Thymus (tissue), 11 donors: ENCODE data around the gene ACER1. TPM values are rescaled to one million over a fixed set of nuclear protein-coding genes. Genes with fewer than 3 reads are reported as not detected.
"Not testable (repeated sequence)": the region's sequence is repeated elsewhere in the genome, so short reads cannot be mapped to it uniquely, and the experiment has no call there.

Experiments
- DNase-seq, 9 donors: peaks; one replicate each; pipeline ENCODE4 v3.0.0-alpha.2; 2013; ENCODE audit warnings: low spot score in 9 of 9, low read depth in 6 of 9, missing footprints in 1 of 9
- H3K27ac ChIP-seq, 2 donors: one replicate each; pipeline ENCODE4 v1.5.1; 2013; ENCODE audit warnings: control low read depth in 1 of 2, low read depth in 1 of 2, low read length in 1 of 2, mild to moderate bottlenecking in 1 of 2, moderate library complexity in 1 of 2
- H3K27me3 ChIP-seq, 2 donors: one replicate each; pipeline ENCODE4 v1.5.1; 2013; ENCODE audit warnings: low read length in 1 of 2; ENCODE audit not compliant: control insufficient read depth in 2 of 2, insufficient read depth in 1 of 2
- H3K36me3 ChIP-seq, 2 donors: one replicate each; pipeline ENCODE4 v1.5.1; 2013; ENCODE audit warnings: low read length in 1 of 2, mild to moderate bottlenecking in 1 of 2, moderate library complexity in 1 of 2; ENCODE audit not compliant: control insufficient read depth in 2 of 2, insufficient read depth in 2 of 2
- H3K4me1 ChIP-seq, 2 donors: one replicate each; pipeline ENCODE4 v1.5.1; 2013; ENCODE audit warnings: low read length in 2 of 2; ENCODE audit not compliant: control insufficient read depth in 2 of 2, insufficient read depth in 2 of 2
- H3K4me3 ChIP-seq, 2 donors: one replicate each; pipeline ENCODE4 v1.5.1; 2013; ENCODE audit warnings: low read length in 2 of 2, control low read depth in 1 of 2, mild to moderate bottlenecking in 1 of 2
- H3K9me3 ChIP-seq, 2 donors: one replicate each; pipeline ENCODE4 v1.5.1; 2013; ENCODE audit warnings: low read length in 1 of 2, mild to moderate bottlenecking in 1 of 2; ENCODE audit not compliant: control insufficient read depth in 2 of 2, insufficient read depth in 1 of 2
- WGBS: extraction: QIAGEN DNeasy Blood & Tissue Kit; methylation state at CpG from one replicate; pipeline ENCODE4 v1.1.7; 2013; 5-methylcytosine and 5-hydroxymethylcytosine counted together
- polyA plus RNA-seq: library from polyadenylated mRNA; stranded (reverse); fragments of 200-250 nt; gene quantifications from one replicate; pipeline ENCODE4 v1.2.3, GENCODE V29; 2013
- total RNA-seq: library from RNA; stranded (reverse); fragments of 120-200 nt; gene quantifications from one replicate; pipeline ENCODE4 v1.2.4, GENCODE V29; 2013
- donor health status: healthy.

ACER1 gene
- total and polyA plus RNA-seq, 2 donors, result 0.14 to 2.8 TPM

DNA sequence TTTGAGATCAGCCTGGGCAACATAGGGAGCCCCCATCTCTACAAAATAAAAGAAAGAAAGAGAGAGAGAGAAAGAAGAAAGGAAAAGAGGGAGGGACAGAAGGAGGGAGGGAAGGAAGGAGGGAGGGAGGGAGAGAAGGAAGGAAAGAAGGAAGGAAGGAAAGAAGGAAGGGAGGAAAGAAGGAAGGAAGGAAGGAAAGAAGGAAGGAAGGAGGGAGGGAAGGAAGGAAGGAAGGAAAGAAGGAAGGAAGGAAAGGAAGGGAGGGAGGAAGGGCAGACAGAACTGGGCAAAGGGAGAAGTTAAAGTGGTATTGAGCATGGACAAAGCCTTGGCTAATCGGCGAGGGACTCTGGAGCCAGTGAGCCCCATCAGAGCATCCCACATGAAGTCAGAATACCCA, 15.9 kb upstream of the ACER1 start:
- not testable (repeated sequence) for H3K27me3 ChIP-seq, H3K4me3 ChIP-seq, DNase-seq, H3K27ac ChIP-seq, H3K9me3 ChIP-seq, H3K4me1 ChIP-seq, H3K36me3 ChIP-seq
- 95% methylated on average over 2 of the region's 2 CpGs for WGBS

GRCh38 chr19:6343462-6343861, 10.1 kb upstream of the ACER1 start:
- Histone ChIP-seq H3K4me1 (no peaks in the 10 kb centered on the region), H3K4me3 (no peak overlapping the region), H3K9me3 (peaks cover 0 to 1% of the 10 kb centered on the region in 2 donors), H3K36me3 (peaks cover 2 to 3% of the 10 kb centered on the region in 2 donors), H3K27ac (no peak overlapping the region), H3K27me3 (no peaks in the 10 kb centered on the region)
- 97% methylated on average over 1 of the region's 1 CpG for WGBS
- no peak for DNase-seq

DNA sequence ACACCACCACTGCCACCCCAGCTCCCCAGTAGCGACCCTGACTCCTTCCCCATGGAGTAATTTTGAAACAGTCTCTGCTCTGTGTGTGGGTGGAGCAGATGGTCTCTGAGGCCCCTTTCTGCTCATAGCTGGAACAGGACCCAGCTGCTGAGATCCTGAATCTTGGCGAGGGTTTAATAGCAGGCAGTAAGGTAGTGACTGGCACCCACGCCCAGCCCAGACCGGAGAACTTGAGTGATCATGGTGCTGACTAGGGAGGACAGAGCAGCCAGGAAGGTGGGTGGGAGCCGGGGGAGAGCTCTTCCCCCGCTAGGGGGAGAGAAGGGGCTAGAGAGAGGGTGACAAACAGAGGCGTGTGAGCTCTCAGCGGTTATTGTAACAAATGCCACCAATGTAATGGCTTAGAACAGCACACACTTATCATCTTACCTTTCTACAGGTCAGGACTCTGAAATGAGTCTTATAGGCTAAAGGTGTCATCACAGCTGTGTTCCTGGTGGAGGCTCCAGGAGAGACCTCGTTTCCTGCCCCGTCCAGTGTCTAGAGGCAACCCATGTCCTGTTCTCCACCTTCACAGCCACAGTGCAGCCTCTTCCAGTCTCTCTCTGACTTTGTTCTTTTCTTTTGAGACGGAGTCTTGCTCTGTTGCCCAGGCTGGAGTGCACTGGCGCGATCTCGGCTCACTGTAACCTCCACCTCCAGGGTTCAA, 7.2 kb upstream of the ACER1 start:
- no peak overlapping the region for H3K27ac ChIP-seq
- no peaks in the 10 kb centered on the region for H3K4me1 ChIP-seq
- no peak overlapping the region for H3K4me3 ChIP-seq
- H3K36me3 ChIP-seq, result peaks cover 0 to 3% of the 10 kb centered on the region in 2 donors
- H3K27me3 ChIP-seq, result no peaks in the 10 kb centered on the region
- WGBS, result 82% methylated on average over 14 of the region's 14 CpGs
- H3K9me3 ChIP-seq, result peaks cover 0 to 1% of the 10 kb centered on the region in 2 donors
- DNase-seq, result peak in 1 of 9 donors; percentile 6

DNA sequence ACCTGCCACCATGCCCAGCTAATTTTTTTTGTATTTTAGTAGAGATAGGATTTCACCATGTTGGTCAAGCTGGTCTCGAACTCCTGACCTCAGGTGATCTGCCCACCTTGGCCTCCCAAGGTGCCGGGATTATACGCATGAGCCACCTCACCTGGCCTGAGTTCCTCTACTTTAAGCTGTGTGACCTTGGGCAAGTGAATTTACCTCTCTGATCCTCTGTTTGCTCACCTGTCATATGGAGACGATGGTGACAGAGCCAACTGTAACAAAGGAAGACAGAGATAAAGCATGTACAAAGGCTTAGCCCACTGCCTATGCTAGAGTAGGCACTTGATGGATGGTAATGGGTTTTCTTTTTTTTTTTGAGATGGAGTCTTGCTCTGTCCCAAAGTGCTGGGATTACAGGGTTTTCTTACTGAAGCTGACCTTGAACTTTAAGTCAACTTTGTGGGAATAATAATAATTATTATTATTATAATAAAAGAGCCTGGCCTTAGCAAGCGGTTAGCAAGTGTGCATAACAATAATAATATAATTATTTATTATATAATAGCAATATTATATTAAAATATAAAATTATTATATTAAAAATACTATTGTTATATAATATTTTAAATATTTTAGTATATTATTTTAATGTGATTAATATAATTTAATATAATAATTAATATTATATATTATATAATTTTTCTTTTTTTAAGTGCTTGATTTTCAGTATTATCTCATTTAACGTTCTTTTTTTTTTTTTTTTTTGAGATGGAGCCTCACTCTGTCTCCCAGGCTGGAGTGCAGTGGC, 1.3 kb upstream of the ACER1 start:
- no peaks in the 10 kb centered on the region for H3K27me3 ChIP-seq
- H3K4me1 ChIP-seq, result no peaks in the 10 kb centered on the region
- no peaks in the 10 kb centered on the region for H3K9me3 ChIP-seq
- no peak overlapping the region for H3K4me3 ChIP-seq
- WGBS, result 95% methylated on average over 6 of the region's 6 CpGs
- H3K36me3 ChIP-seq, result no peaks in the 10 kb centered on the region
- DNase-seq, result no peak
- no peak overlapping the region for H3K27ac ChIP-seq

GRCh38 chr19:6326815-6327214, 6.6 kb downstream of the ACER1 start:
- H3K4me1 ChIP-seq, result no peaks in the 10 kb centered on the region
- 94% methylated on average over 5 of the region's 5 CpGs for WGBS
- no peaks in the 10 kb centered on the region for H3K36me3 ChIP-seq
- H3K4me3 ChIP-seq, result no peak overlapping the region
- no peak overlapping the region for H3K27ac ChIP-seq
- no peaks in the 10 kb centered on the region for H3K9me3 ChIP-seq
- H3K27me3 ChIP-seq, result no peaks in the 10 kb centered on the region
- DNase-seq, result no peak

DNA sequence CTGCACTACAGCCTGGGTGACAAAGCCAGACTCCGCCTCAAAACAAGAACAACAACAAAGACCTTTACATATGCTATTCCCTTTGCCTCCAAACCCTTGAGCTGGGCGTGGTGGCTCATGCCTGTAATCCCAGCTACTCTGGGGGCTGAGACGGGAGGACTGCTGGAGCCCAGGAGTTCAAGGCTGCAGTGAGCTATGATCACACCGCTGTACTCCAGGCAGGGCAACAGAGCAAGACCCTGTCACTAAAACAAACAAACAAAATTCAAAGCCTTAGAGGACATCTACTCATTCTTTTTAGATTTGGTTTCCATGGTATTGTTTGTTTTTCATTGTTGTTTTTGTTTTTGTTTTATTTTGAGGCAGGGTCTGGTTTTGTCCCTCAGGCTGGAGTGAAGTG, 7.8 kb downstream of the ACER1 start:
- Histone ChIP-seq H3K36me3 (no peaks in the 10 kb centered on the region), H3K27ac (no peak overlapping the region), H3K27me3 (no peaks in the 10 kb centered on the region), H3K9me3 (no peaks in the 10 kb centered on the region), H3K4me3 (no peak overlapping the region), H3K4me1 (no peaks in the 10 kb centered on the region)
- 93% methylated on average over 4 of the region's 4 CpGs for WGBS
- no peak for DNase-seq

- Histone ChIP-seq H3K9me3 (no peaks in the 10 kb centered on the region), H3K27ac (no peak overlapping the region), H3K36me3 (no peaks in the 10 kb centered on the region), H3K27me3 (no peaks in the 10 kb centered on the region), H3K4me1 (no peaks in the 10 kb centered on the region), H3K4me3 (no peak overlapping the region)
- 81% methylated on average over 4 of the region's 4 CpGs for WGBS
- no peak for DNase-seq
Measured at GRCh38 chr19:6324757-6325156, 8.7 kb downstream of the ACER1 start.

GRCh38 chr19:6322284-6322683, 11.1 kb downstream of the ACER1 start:
- DNase-seq, result no peak
- H3K36me3 ChIP-seq, result no peaks in the 10 kb centered on the region
- H3K9me3 ChIP-seq, result no peaks in the 10 kb centered on the region
- no peaks in the 10 kb centered on the region for H3K4me1 ChIP-seq
- H3K27me3 ChIP-seq, result no peaks in the 10 kb centered on the region
- 74% methylated on average over 3 of the region's 3 CpGs for WGBS
- H3K27ac ChIP-seq, result no peak overlapping the region
- H3K4me3 ChIP-seq, result no peak overlapping the region

DNA sequence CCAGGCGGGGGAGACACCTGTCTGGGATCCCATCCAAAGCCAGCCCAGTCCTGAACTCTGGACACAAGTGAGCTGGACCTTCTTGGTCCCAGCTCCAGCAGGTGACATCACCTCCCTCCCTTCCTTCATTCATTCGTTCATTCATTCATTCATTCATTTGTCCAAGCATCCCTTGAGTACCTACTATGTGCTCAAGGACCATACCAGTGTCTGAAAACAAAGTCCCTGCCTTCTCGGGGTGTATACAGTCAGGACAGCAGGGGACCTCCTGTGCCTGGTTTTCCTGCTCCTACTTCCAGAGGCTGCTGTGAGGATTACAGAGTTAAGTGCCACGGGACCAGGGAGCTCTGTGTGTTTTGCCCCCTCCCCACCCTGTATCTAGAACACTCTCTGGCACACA, 14.0 kb downstream of the ACER1 start:
- H3K27me3 ChIP-seq, result no peaks in the 10 kb centered on the region
- WGBS, result 51% methylated on average over 4 of the region's 4 CpGs
- no peak overlapping the region for H3K4me3 ChIP-seq
- peaks cover 0 to under 1% of the 10 kb centered on the region in 2 donors for H3K9me3 ChIP-seq
- DNase-seq, result no peak
- no peak overlapping the region for H3K27ac ChIP-seq
- H3K4me1 ChIP-seq, result no peaks in the 10 kb centered on the region
- H3K36me3 ChIP-seq, result no peaks in the 10 kb centered on the region
